CD14-positive monocyte (primary cell): ENCODE results near the gene RAB20. TPM values are rescaled to one million over a fixed set of nuclear protein-coding genes. Genes with fewer than 3 reads are reported as not detected.

Source experiments
- DNase-seq, 3 donors: peaks; one replicate each; pipeline ENCODE4 v3.0.0-alpha.2; 2011 to 2022
- H2AFZ ChIP-seq: 2 replicates; pipeline ENCODE4 v1.6.0; 2012; ENCODE audit warnings: mild to moderate bottlenecking, low read depth, low read length, inconsistent platforms; ENCODE audit not compliant: insufficient read depth, poor library complexity, severe bottlenecking
- H3K27ac ChIP-seq, 2 donors: 1 replicate in 1 of 2; 2 replicates in 1 of 2; pipeline ENCODE4 v1.5.1; 2012 to 2013; ENCODE audit warnings: low read length in 2 of 2, control low read depth in 1 of 2, inconsistent platforms in 1 of 2, low read depth in 1 of 2, mild to moderate bottlenecking in 1 of 2
- H3K27me3 ChIP-seq, 2 donors: one replicate each; pipeline versions ENCODE4 v1.6.0 to v1.6.1; 2011 to 2013; ENCODE audit warnings: low read length in 2 of 2; ENCODE audit not compliant: control insufficient read depth in 2 of 2, insufficient read depth in 2 of 2
- H3K36me3 ChIP-seq, 2 donors: replicated peaks in 1 of 2; 1 replicate in 1 of 2; 2 replicates in 1 of 2; pipeline versions ENCODE4 v1.5.1 to v1.6.1; 2012 to 2013; ENCODE audit warnings: low read length in 2 of 2, control low read depth in 1 of 2, inconsistent platforms in 1 of 2, mild to moderate bottlenecking in 1 of 2; ENCODE audit not compliant: insufficient read depth in 2 of 2, control insufficient read depth in 1 of 2
- H3K4me1 ChIP-seq, 2 donors: 1 replicate in 1 of 2; 2 replicates in 1 of 2; pipeline versions ENCODE4 v1.5.1 to v1.6.1; 2012 to 2013; ENCODE audit warnings: low read length in 2 of 2, control low read depth in 1 of 2, inconsistent platforms in 1 of 2, mild to moderate bottlenecking in 1 of 2, moderate library complexity in 1 of 2; ENCODE audit not compliant: insufficient read depth in 2 of 2, control insufficient read depth in 1 of 2
- H3K4me2 ChIP-seq: replicated peaks from 2 replicates; pipeline ENCODE3; 2012; ENCODE audit warnings: low read length, moderate library complexity, mild to moderate bottlenecking; ENCODE audit not compliant: poor library complexity, severe bottlenecking; ENCODE audit errors: extremely low read depth
- H3K4me3 ChIP-seq, 3 experiments: fragments of 200-600 bp in 1 of 3; sonication (generic) in 1 of 3; replicated peaks in 1 of 3; 1 replicate in 2 of 3; 2 replicates in 1 of 3; pipeline ENCODE4 v1.5.1; 2011 to 2013; ENCODE audit warnings: low read length in 3 of 3, mild to moderate bottlenecking in 3 of 3, control low read depth in 2 of 3, low read depth in 2 of 3, inconsistent platforms in 1 of 3, moderate library complexity in 1 of 3
- H3K79me2 ChIP-seq: 2 replicates; pipeline ENCODE4 v1.6.0; 2012; ENCODE audit warnings: mild to moderate bottlenecking, control low read depth, inconsistent platforms, low read length, moderate library complexity; ENCODE audit not compliant: insufficient read depth
- H3K9ac ChIP-seq: 2 replicates; pipeline ENCODE4 v1.6.0; 2017; ENCODE audit warnings: low read length, mild to moderate bottlenecking; ENCODE audit not compliant: insufficient read depth, poor library complexity, severe bottlenecking
- H3K9me3 ChIP-seq, 2 donors: replicated peaks in 1 of 2; 1 replicate in 1 of 2; 2 replicates in 1 of 2; pipeline versions ENCODE4 v1.5.1 to v1.6.1; 2012 to 2013; ENCODE audit warnings: low read length in 2 of 2, control low read depth in 1 of 2; ENCODE audit not compliant: control insufficient read depth in 1 of 2, insufficient read depth in 1 of 2
- H4K20me1 ChIP-seq: 2 replicates; pipeline ENCODE4 v1.6.0; 2012; ENCODE audit warnings: mild to moderate bottlenecking, low read length, control low read depth, moderate library complexity; ENCODE audit not compliant: insufficient read depth
- H3K27ac Mint-ChIP-seq, 7 donors: one replicate each; pipeline ENCODE4 v1.8.0; 2020; ENCODE audit warnings: mild to moderate bottlenecking in 7 of 7, mixed read lengths in 7 of 7, moderate library complexity in 6 of 7, inconsistent platforms in 2 of 7
- H3K27me3 Mint-ChIP-seq, 3 donors: one replicate each; pipeline ENCODE4 v1.8.0; 2021 to 2022; ENCODE audit warnings: low read depth in 3 of 3, mild to moderate bottlenecking in 3 of 3, mixed read lengths in 3 of 3, moderate library complexity in 3 of 3, inconsistent platforms in 1 of 3
- H3K36me3 Mint-ChIP-seq, 2 donors: one replicate each; pipeline ENCODE4 v1.8.0; 2020; ENCODE audit warnings: mixed read lengths in 2 of 2, inconsistent platforms in 1 of 2, mild to moderate bottlenecking in 1 of 2
- H3K4me1 Mint-ChIP-seq: one replicate; pipeline ENCODE4 v1.8.0; 2020; ENCODE audit warnings: mild to moderate bottlenecking, mixed read lengths
- H3K4me3 Mint-ChIP-seq, 2 donors: one replicate each; pipeline ENCODE4 v1.8.0; 2020; ENCODE audit warnings: mild to moderate bottlenecking in 2 of 2, mixed read lengths in 2 of 2, moderate library complexity in 1 of 2
- H3K9me3 Mint-ChIP-seq, 7 donors: one replicate each; pipeline ENCODE4 v1.8.0; 2020 to 2022; ENCODE audit warnings: mixed read lengths in 7 of 7, mild to moderate bottlenecking in 6 of 7, moderate library complexity in 6 of 7, inconsistent platforms in 2 of 7
- CTCF ChIP-seq: fragments of 200-600 bp; IDR thresholded peaks from one replicate; pipeline ENCODE4 v1.8.0; 2022; ENCODE audit warnings: antibody characterized with exemption, mild to moderate bottlenecking
- whole genome bisulfite sequencing: methylation state at CpG from one replicate; pipeline ENCODE4 v1.1.5; 2013; ENCODE audit warnings: missing lambda C conversion rate; ENCODE audit not compliant: insufficient coverage; 5-methylcytosine and 5-hydroxymethylcytosine counted together
- intact Hi-C, 2 donors: fragments of 100-400 bp; cut with micrococcal nuclease; formaldehyde crosslinking; loops; one replicate each; pipeline versions ENCODE4 v1.15.0 to v1.15.1; 2023
- polyA plus RNA-seq, 3 donors: library from polyadenylated mRNA; depleted of rRNA in 1 of 3; unstranded in 2 of 3; stranded (reverse) in 1 of 3; fragments of 300-500 nt in 2 of 3; fragments of >200 nt in 1 of 3; fragmentation: Illumina TruSeq in 2 of 3; gene quantifications; 1 replicate in 2 of 3; 2 replicates in 1 of 3; pipeline ENCODE4 v1.2.3, GENCODE V29; 2012 to 2021

RAB20 gene
- polyA plus RNA-seq, 3 donors: 37.8 to 77.5 (median 43.1) TPM

GRCh38 chr13:110540871-110541525 is 20.5 kb downstream of the RAB20 start:
- H2AFZ ChIP-seq: no peak overlapping the region
- no peak overlapping the region for H3K4me3 Mint-ChIP-seq
- H3K9ac ChIP-seq: no peak overlapping the region
- peaks cover 2 to 36% of the 10 kb centered on the region in 2 donors for H3K36me3 ChIP-seq
- peaks cover 0 to 6% (median 5%) of the 10 kb centered on the region in 7 donors for H3K9me3 Mint-ChIP-seq
- H3K4me1 ChIP-seq: peaks cover 25 to 30% of the 10 kb centered on the region in 2 donors
- TF ChIP-seq CTCF: no peak
- peak overlapping the region in 3 of 7 donors; percentile 30 to 58 (median 31) for H3K27ac Mint-ChIP-seq
- H3K27ac ChIP-seq: peak overlapping the region in 1 of 2 donors; percentile 11
- H3K4me3 ChIP-seq: no peak overlapping the region
- peaks cover 48% of the 10 kb centered on the region for H3K4me1 Mint-ChIP-seq
- no peaks in the 10 kb centered on the region for H3K27me3 Mint-ChIP-seq
- no peak for DNase-seq
- WGBS: 98% methylated on average over 11 of the region's 15 CpGs
- peaks cover 54 to 57% of the 10 kb centered on the region in 2 donors for H3K36me3 Mint-ChIP-seq
- H3K79me2 ChIP-seq: peaks cover 84% of the 10 kb centered on the region
- peaks cover 0 to 4% of the 10 kb centered on the region in 2 donors for H3K9me3 ChIP-seq
- no peak overlapping the region for H3K4me2 ChIP-seq
- intact Hi-C loops: no loop called here
- H4K20me1 ChIP-seq: peaks cover 44% of the 10 kb centered on the region
- H3K27me3 ChIP-seq: no peaks in the 10 kb centered on the region

GRCh38 chr13:110539894-110540293 is 21.6 kb downstream of the RAB20 start:
- Histone ChIP-seq H3K27me3 (no peaks in the 10 kb centered on the region), H2AFZ (no peak overlapping the region), H3K4me2 (no peak overlapping the region), H3K36me3 (peaks cover 2 to 36% of the 10 kb centered on the region in 2 donors), H3K9me3 (peaks cover 0 to 4% of the 10 kb centered on the region in 2 donors), H4K20me1 (peaks cover 40% of the 10 kb centered on the region), H3K4me1 (peaks cover 36 to 42% of the 10 kb centered on the region in 2 donors), H3K27ac (no peak overlapping the region), H3K79me2 (peaks cover 84% of the 10 kb centered on the region), H3K9ac (no peak overlapping the region), H3K4me3 (no peak overlapping the region)
- intact Hi-C loops: loop anchor here in 1 of 2 donors (5.0 kb wide), 1 partner anchor 78 kb away; no protein-coding TSS in a partner anchor
- Mint-ChIP-seq H3K9me3 (peaks cover 0 to 5% (median 2%) of the 10 kb centered on the region in 7 donors), H3K4me1 (peaks cover 53% of the 10 kb centered on the region), H3K36me3 (peaks cover 52 to 58% of the 10 kb centered on the region in 2 donors), H3K4me3 (no peak overlapping the region), H3K27ac (peak overlapping the region in 3 of 7 donors; percentile 19 to 40 (median 37)), H3K27me3 (no peaks in the 10 kb centered on the region)
- no peak for DNase-seq
- 67% methylated on average over 1 of the region's 5 CpGs for WGBS
- no peak for TF ChIP-seq CTCF
